ENCODE measurements around the gene IFNGR1. TPM values are rescaled to one million over a fixed set of nuclear protein-coding genes. Genes with fewer than 3 reads are reported as not detected.
A peak's percentile ranks its signal among the peaks of the same experiment; 100 is the strongest.

The IFNGR1 gene
- total RNA-seq, 1 donor from 2014 or later: 34.0 TPM

GRCh38 chr6:137229075-137229759 is 10.0 kb upstream of the IFNGR1 start:
- Mint-ChIP-seq H3K36me3 (no peaks in the 10 kb centered on the region), H3K27me3 (ENCODE audit: insufficient read depth, low read depth) (no peaks in the 10 kb centered on the region), H3K4me1 (peaks cover 3% of the 10 kb centered on the region), H3K9me3 (no peaks in the 10 kb centered on the region), H3K27ac (no peak overlapping the region), H3K4me3 (no peak overlapping the region)
- DNase-seq (ENCODE audit: low spot score): no peak
- no peak overlapping the region for H3K4me3 ChIP-seq
- no peaks in the 10 kb centered on the region for H3F3A ChIP-seq (ENCODE audit: low read depth)
- no peak overlapping the region for H2AFZ ChIP-seq (replicated peaks)
- H3K4me1 ChIP-seq: no peaks in the 10 kb centered on the region
- H3K27ac ChIP-seq: no peak overlapping the region
- no peaks in the 10 kb centered on the region for H3K9me3 ChIP-seq (ENCODE audit: low read depth)
- TF ChIP-seq CTCF (IDR thresholded peaks at IDR 0.05) (no peak), EZH2phosphoT487 (IDR thresholded peaks at IDR 0.05) (no peak)
- H3K79me2 ChIP-seq (ENCODE audit: low read depth): no peaks in the 10 kb centered on the region
- H3K27me3 ChIP-seq: no peaks in the 10 kb centered on the region
- H3K36me3 ChIP-seq: no peaks in the 10 kb centered on the region
- no peak overlapping the region for H3K9ac ChIP-seq
- H3K4me2 ChIP-seq: no peak overlapping the region
- H4K20me1 ChIP-seq (ENCODE audit: low read depth): no peaks in the 10 kb centered on the region

GRCh38 chr6:137227871-137228302 is 8.7 kb upstream of the IFNGR1 start:
- TF ChIP-seq CTCF (IDR thresholded peaks at IDR 0.05) (no peak), EZH2phosphoT487 (IDR thresholded peaks at IDR 0.05) (no peak), EZH2 (IDR thresholded peaks at IDR 0.05) (no peak)
- H3K79me2 ChIP-seq (ENCODE audit: low read depth): no peaks in the 10 kb centered on the region
- no peaks in the 10 kb centered on the region for H3K4me1 ChIP-seq
- H2AFZ ChIP-seq (replicated peaks): no peak overlapping the region
- H4K20me1 ChIP-seq (ENCODE audit: low read depth): no peaks in the 10 kb centered on the region
- peak overlapping the region; percentile 12 for H3K27ac Mint-ChIP-seq
- no peak overlapping the region for H3K4me2 ChIP-seq
- H3K9ac ChIP-seq: no peak overlapping the region
- H3K27me3 ChIP-seq: no peaks in the 10 kb centered on the region
- DNase-seq (ENCODE audit: low spot score): no peak
- H3K27ac ChIP-seq: no peak overlapping the region
- H3K36me3 Mint-ChIP-seq: no peaks in the 10 kb centered on the region
- no peaks in the 10 kb centered on the region for H3K36me3 ChIP-seq
- H3K4me1 Mint-ChIP-seq: peaks cover 3% of the 10 kb centered on the region
- no peak overlapping the region for H3K4me3 Mint-ChIP-seq
- H3K9me3 ChIP-seq (ENCODE audit: low read depth): no peaks in the 10 kb centered on the region
- H3F3A ChIP-seq (ENCODE audit: low read depth): no peaks in the 10 kb centered on the region
- no peaks in the 10 kb centered on the region for H3K27me3 Mint-ChIP-seq (ENCODE audit: insufficient read depth, low read depth)
- no peaks in the 10 kb centered on the region for H3K9me3 Mint-ChIP-seq
- H3K4me3 ChIP-seq: no peak overlapping the region

- Histone ChIP-seq H3K79me2 (ENCODE audit: low read depth) (no peaks in the 10 kb centered on the region), H2AFZ (replicated peaks) (no peak overlapping the region), H3K27me3 (no peaks in the 10 kb centered on the region), H3K4me2 (no peak overlapping the region), H3K9me3 (ENCODE audit: low read depth) (no peaks in the 10 kb centered on the region), H3K4me3 (no peak overlapping the region), H4K20me1 (ENCODE audit: low read depth) (no peaks in the 10 kb centered on the region), H3K36me3 (no peaks in the 10 kb centered on the region), H3K9ac (no peak overlapping the region), H3F3A (ENCODE audit: low read depth) (no peaks in the 10 kb centered on the region), H3K4me1 (no peaks in the 10 kb centered on the region), H3K27ac (no peak overlapping the region)
- Mint-ChIP-seq H3K4me1 (peaks cover 3% of the 10 kb centered on the region), H3K4me3 (no peak overlapping the region), H3K9me3 (no peaks in the 10 kb centered on the region), H3K36me3 (no peaks in the 10 kb centered on the region), H3K27me3 (ENCODE audit: insufficient read depth, low read depth) (no peaks in the 10 kb centered on the region), H3K27ac (no peak overlapping the region)
- DNase-seq (ENCODE audit: low spot score): no peak
- TF ChIP-seq EZH2phosphoT487 (IDR thresholded peaks at IDR 0.05) (no peak), CTCF (IDR thresholded peaks at IDR 0.05) (no peak), EZH2 (IDR thresholded peaks at IDR 0.05) (no peak)
These were observed 7.5 kb upstream of the IFNGR1 start for GRCh38 chr6:137226697-137227096.

All from neural progenitor cell (in vitro differentiated cells).